ENCODE results near the gene CFAP57.
"Not testable (repeated sequence)": the region's sequence is repeated elsewhere in the genome, so short reads cannot be mapped to it uniquely, and the experiment has no call there.

CFAP57 gene

DNA sequence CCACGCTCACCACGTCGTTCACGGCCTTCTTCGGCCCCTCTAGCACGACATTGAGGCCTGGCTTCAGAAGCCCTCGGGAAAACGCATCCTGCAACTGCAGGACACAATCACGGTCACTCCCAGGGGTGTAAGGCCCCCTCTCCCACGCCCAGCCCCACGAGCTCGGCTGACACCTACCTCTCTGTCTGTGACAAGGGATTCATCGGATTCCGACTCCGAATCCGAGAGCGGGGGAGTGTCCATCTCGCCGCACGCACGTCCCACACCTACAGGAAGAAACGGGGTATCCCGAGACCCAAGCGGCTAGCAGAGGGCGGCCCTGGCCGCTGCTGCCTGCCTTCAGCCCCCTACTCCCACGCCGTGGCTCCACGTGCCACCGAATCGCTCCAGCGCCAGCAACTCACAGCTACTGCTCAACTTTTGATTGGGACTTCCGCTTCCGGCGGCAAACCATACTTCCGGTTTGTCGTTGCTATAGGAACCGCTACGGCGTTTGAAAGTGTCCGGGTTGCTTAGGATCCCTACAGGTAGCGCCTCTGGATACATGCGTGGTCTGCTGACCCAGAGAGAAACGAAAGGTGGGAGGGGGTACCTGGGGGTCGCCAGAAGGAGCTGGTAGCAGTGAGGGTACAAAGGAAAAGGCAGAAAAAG, at the start of gene CFAP57, which contains the start of gene EBNA1BP2:
CFAP57 (plus strand) TSS at position 455 of the 651 bp plus-strand sequence. CDS start 424 bp downstream, outside the sequence.
EBNA1BP2 (minus strand) TSS at position 415 of the 651 bp plus-strand sequence; CDS start at position 243, 172 bp downstream.
- peak within 1 kb of the TSS; percentile 92 for H3K27ac Mint-ChIP-seq
- H3K9me3 Mint-ChIP-seq, result no peaks in the 10 kb centered on the region
- intact Hi-C loops (cut with micrococcal nuclease), result no loop called here
- H3K4me3 Mint-ChIP-seq, result peak within 1 kb of the TSS; percentile 97
- H3K4me1 Mint-ChIP-seq (ENCODE audit: low read depth), result peaks cover 12% of the 10 kb centered on the region
- H3K36me3 Mint-ChIP-seq (ENCODE audit: low read depth), result peaks cover 47% of the 10 kb centered on the region
- H3K27me3 Mint-ChIP-seq, result peaks cover 22% of the 10 kb centered on the region

DNA sequence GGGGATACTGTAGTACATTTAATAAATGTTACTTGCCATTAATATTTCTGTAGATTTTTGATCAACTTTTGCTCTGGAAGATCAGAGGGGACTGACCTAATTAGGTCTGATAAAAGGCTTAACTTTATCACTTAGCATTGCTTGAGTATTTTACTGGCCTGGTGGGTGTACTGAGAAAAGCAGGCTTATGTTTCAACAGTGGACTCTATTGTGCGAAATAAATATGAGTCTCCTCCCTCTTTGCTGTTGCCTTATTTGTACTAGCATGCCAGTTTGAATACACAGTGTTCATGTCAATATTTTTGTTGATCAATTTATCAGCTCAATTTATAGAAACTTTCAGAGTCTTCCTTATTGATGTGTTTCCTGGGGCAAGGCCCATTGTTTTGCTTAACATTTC, 49.1 kb upstream of the CFAP57 start:
- H3K27me3 Mint-ChIP-seq, result peaks cover 15% of the 10 kb centered on the region
- H3K4me3 Mint-ChIP-seq, result no peak overlapping the region
- no peaks in the 10 kb centered on the region for H3K4me1 Mint-ChIP-seq (ENCODE audit: low read depth)
- no peak overlapping the region for H3K27ac Mint-ChIP-seq
- H3K9me3 Mint-ChIP-seq, result no peaks in the 10 kb centered on the region
- intact Hi-C loops (cut with micrococcal nuclease), result no loop called here
- no peaks in the 10 kb centered on the region for H3K36me3 Mint-ChIP-seq (ENCODE audit: low read depth)

DNA sequence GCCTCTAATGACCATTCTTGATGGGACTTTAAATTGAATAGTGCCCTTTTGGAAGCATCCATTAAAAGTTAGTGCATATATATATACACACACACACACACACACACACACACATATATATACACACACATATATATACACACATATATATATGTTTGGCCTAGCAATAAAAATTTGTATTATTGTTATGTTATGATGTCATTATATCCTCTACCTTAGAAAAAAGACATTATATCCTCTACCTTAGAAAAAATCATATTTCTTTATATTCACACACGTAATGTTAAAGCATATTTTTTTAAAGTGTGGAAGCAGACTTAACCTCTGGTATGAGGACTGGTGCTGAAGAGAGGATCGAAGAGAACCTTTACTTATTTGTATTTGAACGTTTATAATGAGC, 43.3 kb upstream of the CFAP57 start:
- intact Hi-C loops (cut with micrococcal nuclease), result no loop called here
- Mint-ChIP-seq H3K4me1 (ENCODE audit: low read depth) (no peaks in the 10 kb centered on the region), H3K27me3 (peaks cover 20% of the 10 kb centered on the region), H3K36me3 (ENCODE audit: low read depth) (no peaks in the 10 kb centered on the region), H3K9me3 (no peaks in the 10 kb centered on the region), H3K27ac (no peak overlapping the region), H3K4me3 (no peak overlapping the region)

DNA sequence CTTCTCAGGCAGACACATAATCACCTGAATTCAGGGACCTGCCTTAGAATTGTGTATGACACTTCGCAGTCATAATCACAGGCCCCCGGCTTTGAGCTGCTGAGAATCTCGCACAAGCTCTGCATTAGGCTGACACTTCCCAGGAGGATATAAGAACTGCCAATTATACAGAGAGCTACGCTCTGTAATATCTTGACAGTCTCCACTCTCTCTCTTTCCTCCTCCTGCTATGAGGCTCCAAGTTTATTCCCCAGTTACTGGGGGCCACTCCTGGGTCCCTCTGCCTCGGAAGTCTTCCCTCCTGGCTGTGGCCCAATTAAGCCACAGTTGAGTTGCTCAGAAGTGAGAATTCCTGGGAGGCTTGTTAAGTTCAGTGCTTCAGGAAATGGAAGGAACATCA, 42.7 kb upstream of the CFAP57 start:
- no peak overlapping the region for H3K4me3 Mint-ChIP-seq
- H3K9me3 Mint-ChIP-seq, result no peaks in the 10 kb centered on the region
- peaks cover 17% of the 10 kb centered on the region for H3K27me3 Mint-ChIP-seq
- no peaks in the 10 kb centered on the region for H3K4me1 Mint-ChIP-seq (ENCODE audit: low read depth)
- intact Hi-C loops (cut with micrococcal nuclease), result no loop called here
- H3K27ac Mint-ChIP-seq, result no peak overlapping the region
- H3K36me3 Mint-ChIP-seq (ENCODE audit: low read depth), result no peaks in the 10 kb centered on the region

DNA sequence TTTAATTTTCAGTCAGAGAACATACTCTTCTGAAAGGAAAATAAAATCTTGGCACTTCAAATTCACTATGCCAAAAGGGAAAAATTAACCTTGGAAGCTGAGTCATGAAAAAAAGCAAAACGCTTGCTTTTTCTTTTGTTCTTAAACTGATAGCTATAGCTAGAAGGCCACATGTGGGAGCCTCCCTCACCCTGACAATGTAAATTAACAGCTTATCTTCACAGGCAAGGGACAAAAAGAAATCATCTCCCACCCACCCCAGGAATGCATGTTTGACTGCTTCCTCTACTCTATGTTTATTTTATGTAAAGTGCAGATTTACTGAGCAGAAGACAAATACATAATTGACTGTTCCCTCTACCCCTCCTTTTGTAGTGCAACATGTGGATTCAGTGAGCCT, 38.1 kb upstream of the CFAP57 start:
- Mint-ChIP-seq H3K27me3 (peaks cover 9% of the 10 kb centered on the region), H3K36me3 (ENCODE audit: low read depth) (no peaks in the 10 kb centered on the region), H3K4me3 (no peak overlapping the region), H3K27ac (no peak overlapping the region), H3K9me3 (no peaks in the 10 kb centered on the region), H3K4me1 (ENCODE audit: low read depth) (no peaks in the 10 kb centered on the region)
- intact Hi-C loops (cut with micrococcal nuclease), result no loop called here

DNA sequence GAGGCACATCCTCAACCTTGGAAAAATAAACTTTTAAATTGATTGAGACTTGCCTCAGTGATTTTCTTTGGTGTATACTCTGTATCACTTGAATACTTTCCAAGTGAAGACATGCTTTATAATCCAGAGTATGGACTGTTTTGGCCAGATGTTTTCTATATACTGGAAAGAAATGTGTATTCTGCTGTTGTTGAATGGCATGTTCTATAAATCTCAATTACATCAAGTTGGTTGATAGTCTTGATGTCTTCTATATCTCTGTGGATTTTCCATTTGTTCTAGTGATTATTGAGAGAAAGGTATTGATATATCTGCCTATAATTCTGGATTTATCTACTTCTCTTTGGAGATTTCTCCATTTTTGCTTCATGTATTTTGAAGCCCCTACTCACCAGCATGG, 37.5 kb upstream of the CFAP57 start:
- Mint-ChIP-seq H3K27me3 (peaks cover 9% of the 10 kb centered on the region), H3K4me3 (no peak overlapping the region), H3K36me3 (ENCODE audit: low read depth) (no peaks in the 10 kb centered on the region), H3K4me1 (ENCODE audit: low read depth) (no peaks in the 10 kb centered on the region), H3K9me3 (no peaks in the 10 kb centered on the region), H3K27ac (no peak overlapping the region)
- intact Hi-C loops (cut with micrococcal nuclease), result no loop called here

DNA sequence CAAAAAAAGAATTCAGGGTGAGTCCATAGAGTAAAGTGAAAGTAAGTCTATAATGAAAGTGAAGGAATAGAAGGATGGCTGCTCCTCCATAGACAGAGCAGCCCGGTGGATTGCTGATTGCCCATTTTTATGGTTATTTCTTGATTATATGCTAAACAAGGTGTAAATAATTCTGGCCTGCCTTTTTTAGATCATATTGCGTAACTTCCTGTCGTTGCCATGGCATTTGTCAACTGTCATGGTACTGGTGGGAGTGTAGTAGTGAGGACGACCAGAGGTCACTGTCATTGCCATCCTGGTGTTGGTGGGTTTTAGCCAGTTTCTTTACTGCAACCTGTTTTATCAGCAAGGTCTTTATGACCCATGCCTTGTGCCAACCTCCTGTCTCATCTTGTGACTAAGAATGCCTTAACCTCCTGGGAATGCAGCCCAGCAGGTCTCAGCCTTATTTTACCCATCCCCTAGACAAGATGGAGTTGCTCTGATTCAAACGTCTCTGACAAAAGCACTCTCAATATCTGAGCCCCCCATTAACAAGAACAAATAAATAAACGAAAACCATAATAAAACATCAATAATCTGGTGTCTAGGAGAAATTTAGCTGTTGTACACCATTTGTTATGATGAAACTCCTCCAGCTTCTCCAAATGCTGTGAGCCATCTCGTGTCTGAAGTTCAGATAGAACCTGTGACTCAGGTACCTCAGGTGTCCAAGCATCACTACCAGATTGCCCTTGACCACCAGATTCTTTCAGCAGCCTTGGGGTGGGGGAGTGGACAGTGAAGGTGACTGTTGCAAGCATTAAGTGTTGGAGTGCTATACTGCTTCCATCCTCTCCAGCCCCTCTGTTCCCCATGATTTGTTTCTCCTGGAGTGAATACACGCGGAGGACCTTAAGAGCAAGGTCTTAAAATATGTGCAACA, 36.0 kb upstream of the CFAP57 start:
- H3K27me3 Mint-ChIP-seq, result peaks cover 5% of the 10 kb centered on the region
- H3K4me3 Mint-ChIP-seq, result no peak overlapping the region
- no peaks in the 10 kb centered on the region for H3K4me1 Mint-ChIP-seq (ENCODE audit: low read depth)
- intact Hi-C loops (cut with micrococcal nuclease), result no loop called here
- H3K36me3 Mint-ChIP-seq (ENCODE audit: low read depth), result no peaks in the 10 kb centered on the region
- H3K27ac Mint-ChIP-seq, result no peak overlapping the region
- H3K9me3 Mint-ChIP-seq, result no peaks in the 10 kb centered on the region

DNA sequence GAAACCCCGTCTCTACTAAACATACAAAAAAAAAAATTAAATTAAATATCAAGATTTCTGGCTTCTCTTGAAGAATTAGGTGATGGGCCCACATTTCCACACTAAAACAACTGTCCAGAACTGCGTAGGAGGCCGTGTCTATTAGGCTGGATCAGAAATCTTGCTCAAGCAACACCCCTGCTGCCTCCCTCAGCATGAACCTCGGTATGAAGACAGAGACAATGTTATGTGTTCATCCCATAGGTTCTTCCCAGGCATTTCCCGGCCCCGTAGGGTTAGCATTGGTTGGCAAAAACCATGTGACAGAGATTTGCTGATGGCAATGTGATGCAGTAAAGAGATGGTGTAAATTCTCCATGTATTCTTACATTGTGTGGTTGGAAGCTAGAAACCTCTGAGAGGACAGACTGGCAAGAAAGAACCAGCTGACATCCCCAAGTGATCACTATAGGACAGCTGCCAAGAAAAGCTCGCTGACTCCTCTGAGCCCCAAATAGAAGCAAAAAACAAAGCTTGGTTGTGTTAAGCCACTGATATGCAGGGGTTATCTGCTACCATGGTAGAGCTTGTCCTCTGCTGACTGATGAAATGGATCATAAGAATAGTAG, 34.6 kb upstream of the CFAP57 start:
- intact Hi-C loops (cut with micrococcal nuclease), result no loop called here
- peaks cover 5% of the 10 kb centered on the region for H3K27me3 Mint-ChIP-seq
- H3K9me3 Mint-ChIP-seq, result no peaks in the 10 kb centered on the region
- no peak overlapping the region for H3K4me3 Mint-ChIP-seq
- H3K27ac Mint-ChIP-seq, result no peak overlapping the region
- no peaks in the 10 kb centered on the region for H3K4me1 Mint-ChIP-seq (ENCODE audit: low read depth)
- no peaks in the 10 kb centered on the region for H3K36me3 Mint-ChIP-seq (ENCODE audit: low read depth)

DNA sequence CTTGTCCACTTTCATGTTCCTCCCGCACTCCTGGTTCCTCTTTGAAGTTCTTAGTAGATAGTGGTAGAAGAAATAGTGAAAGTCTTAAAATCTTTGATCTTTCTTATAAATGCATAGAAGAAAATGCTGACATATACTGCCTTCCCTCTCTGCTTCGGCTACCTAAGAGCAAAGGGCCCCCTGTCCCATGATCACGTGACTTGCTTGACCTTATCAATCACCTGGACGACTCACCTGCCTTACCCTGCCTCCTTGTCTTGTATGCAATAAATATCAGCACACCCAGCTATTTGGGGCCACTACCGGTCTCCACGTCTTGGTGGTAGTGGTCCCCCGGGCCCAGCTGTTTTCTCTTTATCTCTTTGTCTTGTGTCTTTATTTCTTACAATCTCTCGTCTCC, 32.8 kb upstream of the CFAP57 start:
- H3K36me3 Mint-ChIP-seq (ENCODE audit: low read depth); H3K27ac Mint-ChIP-seq; H3K9me3 Mint-ChIP-seq; H3K4me3 Mint-ChIP-seq; intact Hi-C loops (cut with micrococcal nuclease); H3K4me1 Mint-ChIP-seq (ENCODE audit: low read depth): not testable (repeated sequence)
- H3K27me3 Mint-ChIP-seq, result peaks cover 16% of the 10 kb centered on the region

DNA sequence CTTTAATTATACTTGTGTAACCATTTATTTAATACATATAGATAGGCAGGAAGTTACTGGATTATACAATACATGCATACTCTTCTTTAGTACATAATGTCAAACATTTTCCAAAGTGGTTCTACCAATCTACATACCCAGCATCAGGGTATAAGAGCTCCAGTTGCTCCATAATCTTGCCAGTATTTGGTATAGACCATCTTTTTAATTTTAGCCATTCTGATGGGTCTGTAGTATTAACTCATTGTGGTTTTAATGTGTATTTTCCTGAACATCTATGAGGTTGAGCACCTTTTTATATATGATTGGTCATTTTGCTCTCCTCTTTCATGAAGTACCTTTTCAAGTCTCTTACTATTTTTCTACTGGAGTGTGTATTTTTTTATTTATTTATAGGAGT, 32.1 kb upstream of the CFAP57 start:
- peaks cover 5% of the 10 kb centered on the region for H3K4me1 Mint-ChIP-seq (ENCODE audit: low read depth)
- no peak overlapping the region for H3K27ac Mint-ChIP-seq
- intact Hi-C loops (cut with micrococcal nuclease), result no loop called here
- peaks cover 23% of the 10 kb centered on the region for H3K27me3 Mint-ChIP-seq
- H3K9me3 Mint-ChIP-seq, result no peaks in the 10 kb centered on the region
- no peaks in the 10 kb centered on the region for H3K36me3 Mint-ChIP-seq (ENCODE audit: low read depth)
- H3K4me3 Mint-ChIP-seq, result no peak overlapping the region

DNA sequence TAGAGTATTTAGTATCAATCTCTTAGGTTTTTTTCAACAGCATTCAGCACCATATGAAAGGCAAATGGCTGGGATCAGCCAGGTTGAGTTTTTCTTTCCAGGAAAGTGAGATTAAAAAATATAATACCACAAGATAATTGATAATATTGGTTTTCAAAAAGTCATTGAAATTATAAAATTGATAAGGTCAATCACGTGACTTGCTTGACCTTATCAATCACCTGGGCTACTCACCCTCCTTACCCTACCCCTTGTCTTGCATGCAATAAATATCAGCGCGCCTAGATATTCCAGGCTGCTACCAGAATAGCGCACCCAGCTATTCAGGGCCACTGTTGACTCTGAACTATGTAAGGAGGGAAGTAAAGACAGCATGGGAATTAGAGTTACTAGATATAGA, 31.5 kb upstream of the CFAP57 start:
- Mint-ChIP-seq H3K4me3 (no peak overlapping the region), H3K4me1 (ENCODE audit: low read depth) (peaks cover 5% of the 10 kb centered on the region), H3K9me3 (no peaks in the 10 kb centered on the region), H3K36me3 (ENCODE audit: low read depth) (no peaks in the 10 kb centered on the region), H3K27ac (no peak overlapping the region), H3K27me3 (peaks cover 28% of the 10 kb centered on the region)
- intact Hi-C loops (cut with micrococcal nuclease), result no loop called here

DNA sequence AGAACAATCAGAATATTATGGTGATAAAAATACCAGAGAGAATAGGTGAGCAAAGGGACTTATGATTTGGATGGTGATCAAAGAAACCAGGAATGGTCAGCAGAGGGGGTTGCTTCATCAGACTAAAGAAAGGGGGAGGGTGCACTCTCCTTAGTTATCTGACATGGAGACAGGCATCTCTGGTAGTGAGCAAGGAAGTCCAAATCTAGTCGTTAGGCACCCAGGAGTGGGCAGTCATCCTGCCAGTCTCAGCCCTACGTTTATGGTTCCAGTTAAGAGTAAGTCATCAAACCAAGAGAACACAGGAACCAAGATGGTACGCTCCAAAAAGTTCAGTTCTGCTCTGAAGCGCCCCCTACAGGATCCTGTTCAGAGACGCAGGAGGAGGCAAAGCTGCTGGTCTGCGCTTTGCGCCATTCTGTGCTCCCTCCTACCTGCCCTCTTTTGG, 28.7 kb upstream of the CFAP57 start:
- intact Hi-C loops (cut with micrococcal nuclease), result no loop called here
- Mint-ChIP-seq H3K27ac (no peak overlapping the region), H3K36me3 (ENCODE audit: low read depth) (no peaks in the 10 kb centered on the region), H3K27me3 (peaks cover 44% of the 10 kb centered on the region), H3K4me1 (ENCODE audit: low read depth) (peaks cover 5% of the 10 kb centered on the region), H3K4me3 (no peak overlapping the region), H3K9me3 (no peaks in the 10 kb centered on the region)

DNA sequence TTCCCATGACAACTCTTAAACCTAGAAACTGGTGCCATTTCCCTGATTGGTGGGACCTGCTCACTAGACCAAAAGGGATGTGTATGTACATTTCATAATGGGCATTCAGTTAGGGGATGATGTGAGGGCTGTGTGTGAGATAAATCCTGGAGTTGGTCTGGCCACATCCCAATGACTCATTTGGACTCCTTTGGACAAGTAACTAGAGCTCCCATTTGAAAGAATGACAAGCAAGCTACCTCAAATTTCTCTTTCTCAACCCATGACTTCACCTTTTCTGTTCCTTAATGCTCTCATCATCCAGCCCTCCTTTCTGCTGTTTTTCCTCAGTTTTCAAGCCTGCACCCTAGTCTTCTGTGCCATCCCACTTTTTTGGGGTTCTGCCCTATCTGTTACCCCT, 27.9 kb upstream of the CFAP57 start:
- Mint-ChIP-seq H3K4me3 (no peak overlapping the region), H3K27me3 (peaks cover 51% of the 10 kb centered on the region), H3K36me3 (ENCODE audit: low read depth) (no peaks in the 10 kb centered on the region), H3K4me1 (ENCODE audit: low read depth) (peaks cover 5% of the 10 kb centered on the region), H3K9me3 (no peaks in the 10 kb centered on the region), H3K27ac (no peak overlapping the region)
- intact Hi-C loops (cut with micrococcal nuclease), result no loop called here

All from dendritic cell treated with granulocyte-macrophage colony-stimulating factor and Interleukin-4, amounts not matched to agents 40 ng/mL and 50 ng/mL, for 4 days (primary cell).